KG1 (cell line): Measurements from ENCODE around the gene ITPRIPL2.

Source experiments
- DNase-seq: peaks from one replicate; lab custom pipeline; 2025; lab: John Stamatoyannopoulos, UW

Gene ITPRIPL2

GRCh38 chr16:19119564-19119963, 5.8 kb downstream of the ITPRIPL2 start:
- no peak for DNase-seq

GRCh38 chr16:19123535-19124178, 9.9 kb downstream of the ITPRIPL2 start:
- DNase-seq: no peak

GRCh38 chr16:19126300-19126699, 12.5 kb downstream of the ITPRIPL2 start:
- DNase-seq: no peak

GRCh38 chr16:19127205-19127604, 13.4 kb downstream of the ITPRIPL2 start:
- no peak for DNase-seq

- no peak for DNase-seq
Measured at GRCh38 chr16:19127674-19128131, 13.9 kb downstream of the ITPRIPL2 start.

- DNase-seq: no peak
Measured at GRCh38 chr16:19128454-19129200, 14.9 kb downstream of the ITPRIPL2 start.

- no peak for DNase-seq
Measured at GRCh38 chr16:19130385-19130784, 16.6 kb downstream of the ITPRIPL2 start.

GRCh38 chr16:19130852-19131824, 17.4 kb downstream of the ITPRIPL2 start:
- DNase-seq: no peak

- no peak for DNase-seq
Measured at GRCh38 chr16:19131825-19132218, 18.1 kb downstream of the ITPRIPL2 start.

- DNase-seq: no peak
Measured at GRCh38 chr16:19132255-19132654, 18.5 kb downstream of the ITPRIPL2 start.

GRCh38 chr16:19132898-19133297, 19.1 kb downstream of the ITPRIPL2 start:
- no peak for DNase-seq

GRCh38 chr16:19133600-19133999, 19.8 kb downstream of the ITPRIPL2 start:
- DNase-seq: no peak

- no peak for DNase-seq
Measured at GRCh38 chr16:19135201-19135842, 21.6 kb downstream of the ITPRIPL2 start.

GRCh38 chr16:19135896-19136438, 22.2 kb downstream of the ITPRIPL2 start:
- no peak for DNase-seq

GRCh38 chr16:19136549-19137196, 22.9 kb downstream of the ITPRIPL2 start:
- DNase-seq: no peak

GRCh38 chr16:19137201-19138128, 23.7 kb downstream of the ITPRIPL2 start:
- DNase-seq: no peak

- DNase-seq: no peak
Measured at GRCh38 chr16:19138601-19139000, 24.8 kb downstream of the ITPRIPL2 start.

GRCh38 chr16:19139436-19140091, 25.8 kb downstream of the ITPRIPL2 start:
- no peak for DNase-seq

- DNase-seq: no peak
Measured at GRCh38 chr16:19140396-19140795, 26.6 kb downstream of the ITPRIPL2 start.
